SH-SY5Y (cell line): ENCODE measurements around the gene BICDL1.

Source experiments
- GATA2 ChIP-seq: IDR thresholded peaks from 2 replicates; pipeline ENCODE4 v1.6.1; 2011; ENCODE audit warnings: mild to moderate bottlenecking, low read depth, low read length
- GATA3 ChIP-seq: IDR thresholded peaks from 2 replicates; pipeline ENCODE4 v1.6.1; 2011; ENCODE audit warnings: low read depth, mild to moderate bottlenecking, low read length, moderate library complexity

DNA sequence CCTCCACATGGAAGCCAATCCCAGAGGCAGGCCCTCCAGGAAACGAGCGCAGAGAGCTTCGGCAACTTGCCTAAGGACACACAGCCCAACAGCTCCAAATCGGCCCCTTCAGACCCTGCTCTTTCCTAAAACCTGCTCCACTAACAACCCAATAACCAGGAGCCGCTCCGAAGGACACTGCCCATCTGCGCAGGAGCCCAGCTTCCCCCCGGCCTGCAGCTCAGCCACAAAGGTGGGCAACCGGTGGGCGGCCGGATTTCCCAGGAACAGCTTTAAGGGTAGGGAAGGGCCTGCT is 114.0 kb downstream of the BICDL1 start:
- TF ChIP-seq GATA2 (no peak), GATA3 (no peak)
